HUDEP-2 (cell line): ENCODE results near the gene TBX6.

Experiments used
- DNase-seq, 76 experiments: peaks; one replicate each; lab custom pipeline; 2025; ENCODE audit not compliant: unreplicated experiment in 76 of 76; lab: John Stamatoyannopoulos, UW

Gene TBX6

DNA sequence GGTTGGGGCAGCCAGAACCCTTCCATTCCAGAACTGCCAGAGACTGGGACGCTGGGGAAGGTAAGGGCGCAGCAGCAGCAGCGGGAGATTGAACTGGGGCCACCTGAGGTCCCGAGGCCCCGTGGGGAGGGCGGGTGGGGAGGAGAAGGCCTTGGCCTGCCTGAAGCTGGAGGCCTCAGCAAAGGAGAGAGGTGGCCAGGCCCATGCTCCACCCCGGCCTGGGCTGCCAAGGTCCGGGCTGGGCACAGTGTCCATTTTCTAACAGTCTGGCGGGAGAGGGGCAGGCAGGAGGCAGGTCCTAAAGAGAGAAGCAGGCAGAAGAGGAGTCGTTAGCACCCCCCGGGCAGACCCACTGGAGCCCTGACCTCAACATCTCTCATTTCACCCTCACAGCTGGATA is 22.7 kb upstream of the TBX6 start:
- DNase-seq: no peak

DNA sequence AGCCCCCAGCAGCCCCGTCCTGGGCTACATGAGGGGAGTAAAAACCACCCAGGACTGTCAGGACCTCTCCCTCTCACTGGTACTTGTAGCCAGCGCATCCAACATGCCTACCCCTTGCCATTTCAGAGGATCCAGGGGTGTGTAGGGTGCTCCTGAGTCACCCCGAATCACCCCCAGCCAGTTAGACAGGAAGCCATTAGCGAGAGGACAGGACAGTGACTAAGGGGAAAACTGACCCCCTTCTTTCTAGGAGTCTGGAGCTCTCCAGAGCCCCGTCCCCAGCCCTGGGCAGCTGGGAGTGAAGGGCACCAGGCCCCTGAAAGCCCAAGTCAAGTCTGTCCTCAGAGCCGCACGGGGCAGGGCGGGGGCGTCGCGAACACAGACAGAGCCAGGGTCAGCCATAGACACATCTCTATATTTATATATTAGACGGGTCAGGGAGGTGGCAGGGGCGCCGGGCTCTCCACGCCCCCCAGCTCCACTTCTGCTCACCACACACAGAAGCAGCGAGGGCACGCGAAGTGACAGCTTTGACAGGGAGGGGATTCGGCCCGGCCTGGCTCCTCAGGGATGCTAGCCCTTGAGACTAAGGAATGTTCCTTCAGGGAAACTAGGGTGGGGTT is 22.1 kb upstream of the TBX6 start:
- DNase-seq: no peak

DNA sequence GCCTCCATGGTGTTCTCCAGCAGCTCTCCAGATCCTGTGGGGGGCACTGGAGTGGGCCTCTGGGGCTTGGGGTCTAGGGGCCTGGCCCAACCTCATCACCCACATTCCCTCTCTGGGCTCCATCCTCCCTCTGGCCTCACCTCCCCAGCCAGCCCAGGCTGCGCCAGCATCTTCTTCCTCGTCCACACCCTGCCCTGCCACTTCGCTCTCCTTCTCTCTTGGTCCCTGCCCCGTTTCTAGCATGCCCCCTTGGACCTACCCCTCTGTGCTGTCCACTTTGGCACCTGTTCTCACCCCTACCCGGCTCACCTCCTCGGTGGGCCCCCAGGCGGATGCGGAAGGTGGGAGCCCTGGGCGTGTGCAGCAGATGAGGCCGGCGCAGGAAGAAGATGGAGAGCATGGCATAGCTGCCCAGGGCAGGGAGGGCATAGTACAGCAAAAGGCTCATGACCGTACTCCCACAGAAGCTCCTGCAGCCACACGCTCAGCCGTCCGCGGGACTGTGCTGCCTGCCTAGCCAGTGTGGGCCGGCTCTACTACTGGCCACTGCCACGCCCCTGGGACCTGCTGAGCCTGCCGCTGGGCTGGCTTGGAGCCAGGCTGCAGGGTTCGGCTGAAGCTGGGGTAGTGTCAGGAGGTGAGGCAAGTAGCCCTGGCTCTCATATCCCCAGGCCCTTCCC is 21.4 kb upstream of the TBX6 start, which contains the start of gene GDPD3:
Gene GDPD3, minus strand, starts transcription at position 507 of the 680 bp plus-strand sequence. Its CDS starts 59 bp downstream, at position 448.
- peak in 46 of 76 experiments; percentile 2 to 54 (median 27) for DNase-seq

DNA sequence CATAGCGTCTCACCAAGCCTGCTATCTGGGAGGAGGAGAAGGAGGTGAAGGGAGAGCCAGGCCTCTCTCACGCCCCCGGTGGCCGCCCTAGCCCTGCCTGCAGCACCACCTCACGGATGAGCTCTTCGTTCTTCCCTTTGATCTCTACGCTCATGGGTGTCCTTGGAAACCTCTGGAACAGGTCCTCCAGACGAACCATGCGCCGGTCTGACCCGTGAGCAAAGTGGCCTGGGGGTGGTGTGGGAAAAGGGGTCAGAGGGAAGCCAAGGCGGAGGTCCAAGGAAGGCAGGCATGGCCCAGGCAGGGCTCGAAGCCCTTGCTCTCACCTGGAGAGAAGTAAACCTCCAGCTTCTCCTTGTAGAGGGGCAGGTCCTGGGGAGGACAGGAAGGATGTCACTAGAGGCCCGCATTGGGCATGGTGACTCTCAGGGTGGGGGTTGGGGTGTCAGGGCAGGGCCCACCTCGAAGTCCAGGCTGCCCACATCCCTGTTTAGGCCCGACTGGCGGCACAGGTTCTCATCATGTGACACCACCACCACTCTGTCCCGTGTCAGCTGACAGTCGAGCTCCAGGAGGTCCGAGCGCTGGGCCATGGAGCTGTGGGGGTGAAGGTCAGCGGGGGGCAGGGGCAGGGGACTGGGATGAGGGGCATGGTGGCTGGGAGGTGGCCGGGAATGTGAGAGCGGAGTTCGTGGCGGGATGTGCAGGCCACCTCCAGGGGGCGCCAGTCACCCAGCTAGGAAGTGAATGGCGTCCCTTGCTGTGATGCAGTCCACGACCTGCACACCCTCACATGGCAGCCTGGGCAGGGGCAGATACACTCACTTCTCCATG is 20.7 kb upstream of the TBX6 start:
- peak in 43 of 76 experiments; percentile 3 to 65 (median 33) for DNase-seq

DNA sequence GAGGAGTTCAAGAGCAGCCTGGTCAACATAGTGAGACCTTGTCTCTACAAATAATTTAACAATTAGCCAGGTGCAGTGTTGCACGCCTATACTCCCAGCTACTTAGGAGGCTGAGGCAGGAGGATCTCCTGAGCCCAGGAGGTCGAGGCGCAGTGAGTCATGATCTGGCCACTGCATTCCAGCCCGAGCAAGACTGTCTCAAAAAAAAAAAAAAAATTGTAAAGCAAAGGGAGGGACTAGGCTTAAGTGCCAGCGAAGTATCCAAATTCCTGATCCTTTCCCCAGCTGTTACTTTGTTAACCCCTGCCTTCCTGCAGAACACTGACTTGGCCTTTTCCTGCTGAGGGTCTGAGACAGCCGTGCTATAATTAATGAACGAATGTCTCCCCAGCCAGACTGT is 18.9 kb upstream of the TBX6 start:
- no peak for DNase-seq

DNA sequence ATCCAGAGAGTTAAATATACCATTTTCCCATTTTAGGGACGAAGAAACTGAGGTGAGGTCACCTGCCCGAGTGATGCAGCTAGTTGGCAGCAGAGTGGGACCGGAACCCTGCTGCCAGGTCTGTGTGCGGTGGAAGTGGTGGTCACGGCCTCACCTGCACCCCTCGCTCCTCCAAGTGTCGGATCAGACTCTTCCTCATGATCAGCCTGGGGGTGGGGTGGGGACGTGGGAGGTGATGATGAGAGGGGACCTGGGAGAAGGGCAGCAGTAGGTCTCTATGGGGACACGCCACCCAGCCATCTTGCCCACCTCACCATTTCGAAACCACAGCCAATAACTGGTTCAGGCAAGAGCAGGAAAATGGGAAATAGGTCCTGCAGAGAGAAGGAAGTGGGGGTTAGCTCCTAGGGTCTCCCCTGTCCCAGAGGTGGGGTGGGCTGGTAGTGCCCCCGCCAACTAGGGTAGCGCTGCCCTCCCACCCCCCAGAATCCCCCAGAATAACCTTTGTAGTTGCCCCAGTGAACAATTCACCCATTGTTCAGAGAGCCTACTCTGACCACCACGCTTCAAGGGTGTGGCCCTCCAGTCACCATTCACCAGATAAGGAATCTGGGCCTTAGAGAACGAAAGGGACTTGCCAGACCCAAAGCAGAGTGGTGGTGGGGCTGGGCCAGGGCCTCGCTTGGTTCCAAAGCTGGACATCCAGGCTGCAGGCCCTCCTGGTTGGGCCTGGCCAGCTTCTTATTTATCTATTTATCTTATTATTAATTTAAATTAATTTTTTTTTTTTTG is 16.5 kb upstream of the TBX6 start:
- DNase-seq: peak in 22 of 76 experiments; percentile 4 to 34 (median 16)

DNA sequence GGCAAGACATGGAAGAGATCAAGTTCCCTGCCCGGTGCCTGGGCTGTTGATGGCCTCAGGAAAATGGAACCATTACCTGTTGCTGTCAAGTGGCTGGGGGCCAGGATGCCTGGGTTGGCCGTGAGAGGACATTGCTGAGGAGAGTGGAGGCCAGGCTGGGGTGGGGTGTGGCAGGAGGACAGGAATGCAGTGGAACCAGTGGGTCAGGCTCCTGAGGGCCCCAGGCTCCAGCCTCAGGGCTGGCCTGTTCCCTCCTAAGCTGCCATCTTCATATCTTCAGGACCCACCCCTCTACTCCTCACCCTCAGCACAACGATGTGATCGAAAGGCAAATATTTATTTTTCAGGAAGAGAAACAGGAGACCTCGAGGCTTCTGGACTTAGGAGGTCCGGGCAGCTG is 12.8 kb upstream of the TBX6 start:
- no peak for DNase-seq

DNA sequence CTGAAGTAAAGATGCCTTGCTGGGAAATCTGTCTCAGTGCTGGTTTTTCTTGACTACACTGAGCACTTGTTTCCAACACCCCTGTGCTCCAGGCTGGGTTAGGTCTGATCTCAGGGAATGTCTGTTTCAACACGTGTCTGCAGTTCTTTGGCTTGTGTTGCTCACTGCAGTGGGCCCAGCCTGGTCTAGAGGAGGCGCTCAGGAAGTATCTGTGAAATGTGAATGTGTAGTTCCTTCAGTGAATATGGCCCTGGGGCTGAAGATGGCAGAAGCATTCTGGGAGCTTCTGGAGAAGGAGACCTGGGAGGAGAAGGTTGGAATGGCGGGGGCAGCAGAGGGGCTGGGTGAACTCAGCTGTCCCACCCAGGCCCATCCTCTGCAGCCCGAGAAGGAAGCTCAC is 12.4 kb upstream of the TBX6 start:
- no peak for DNase-seq

DNA sequence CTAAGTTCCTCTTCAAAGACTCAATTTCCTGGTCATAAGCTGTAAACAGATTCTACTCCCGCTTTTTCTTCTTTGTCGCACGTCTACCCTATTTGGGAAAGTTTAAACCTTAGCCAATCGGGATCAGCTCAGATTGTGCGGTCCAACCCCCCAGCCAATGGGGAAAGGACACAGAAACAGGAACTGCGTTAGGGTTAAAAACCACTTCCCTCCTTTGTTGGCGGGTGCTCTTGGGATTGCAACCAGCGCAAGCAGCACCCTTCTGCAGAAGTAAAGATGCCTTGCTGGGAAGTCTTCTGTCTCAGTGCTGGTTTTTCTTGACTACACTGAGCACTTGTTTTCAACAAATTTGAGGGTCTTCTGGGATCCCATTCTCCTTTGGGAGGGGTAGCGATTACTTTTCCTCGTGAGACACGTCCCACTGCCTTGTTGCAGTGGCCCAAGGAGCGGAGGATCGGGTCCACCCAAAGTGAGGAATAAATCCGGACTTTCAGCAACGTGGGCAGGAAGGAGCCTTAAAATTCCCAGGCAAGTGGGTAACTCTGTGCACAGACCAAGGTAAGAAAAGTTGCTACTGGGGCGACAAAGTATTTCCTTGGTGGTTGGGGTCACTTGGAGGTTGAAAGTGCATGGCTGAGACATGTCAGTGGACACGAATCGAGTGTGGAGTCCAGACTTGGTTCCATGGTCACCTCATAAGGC is 5.3 kb upstream of the TBX6 start:
- no peak for DNase-seq

DNA sequence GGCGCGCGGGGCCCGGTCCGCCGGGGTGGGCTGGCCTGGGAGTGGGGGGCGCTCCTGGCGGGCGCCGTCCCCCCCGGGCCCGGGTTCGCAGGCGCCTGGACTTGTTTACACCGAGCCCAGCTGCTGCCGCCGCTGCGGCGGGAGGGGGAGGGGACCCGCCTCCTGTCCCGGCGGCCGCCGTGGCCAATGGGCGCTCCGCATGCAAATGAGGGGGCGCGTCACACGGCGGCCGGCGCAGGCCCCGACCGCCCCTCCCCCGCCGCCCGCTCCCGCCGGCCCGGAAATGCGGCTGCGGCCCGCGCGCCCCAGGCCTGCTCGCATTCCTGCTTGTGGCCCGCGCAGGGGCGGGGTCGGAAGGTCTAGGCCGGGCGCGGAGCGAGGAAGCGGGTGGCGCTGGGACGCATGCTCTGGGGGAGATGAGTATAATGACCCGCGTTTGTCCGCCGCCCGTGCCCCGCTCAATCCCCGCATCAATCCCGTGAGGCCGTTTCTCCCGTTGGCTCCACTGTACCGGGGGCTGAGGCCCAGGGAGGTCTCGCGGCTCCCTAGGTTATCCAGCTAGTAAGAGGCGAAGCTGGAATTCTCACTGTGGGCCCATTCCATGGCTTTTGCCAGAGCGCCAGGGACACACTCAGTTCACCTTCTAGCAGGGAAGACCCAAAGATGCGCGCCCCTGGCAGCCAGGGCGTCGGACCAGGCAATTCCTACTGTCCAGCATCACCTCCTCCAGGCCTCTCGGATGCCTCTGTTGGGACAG is 4.6 kb upstream of the TBX6 start, which contains the start of gene YPEL3:
Gene YPEL3, minus strand, starts transcription at position 109 of the 757 bp plus-strand sequence. CDS start 731 bp downstream, outside the sequence.
- peak in 73 of 76 experiments; percentile 23 to 86 (median 76) for DNase-seq

DNA sequence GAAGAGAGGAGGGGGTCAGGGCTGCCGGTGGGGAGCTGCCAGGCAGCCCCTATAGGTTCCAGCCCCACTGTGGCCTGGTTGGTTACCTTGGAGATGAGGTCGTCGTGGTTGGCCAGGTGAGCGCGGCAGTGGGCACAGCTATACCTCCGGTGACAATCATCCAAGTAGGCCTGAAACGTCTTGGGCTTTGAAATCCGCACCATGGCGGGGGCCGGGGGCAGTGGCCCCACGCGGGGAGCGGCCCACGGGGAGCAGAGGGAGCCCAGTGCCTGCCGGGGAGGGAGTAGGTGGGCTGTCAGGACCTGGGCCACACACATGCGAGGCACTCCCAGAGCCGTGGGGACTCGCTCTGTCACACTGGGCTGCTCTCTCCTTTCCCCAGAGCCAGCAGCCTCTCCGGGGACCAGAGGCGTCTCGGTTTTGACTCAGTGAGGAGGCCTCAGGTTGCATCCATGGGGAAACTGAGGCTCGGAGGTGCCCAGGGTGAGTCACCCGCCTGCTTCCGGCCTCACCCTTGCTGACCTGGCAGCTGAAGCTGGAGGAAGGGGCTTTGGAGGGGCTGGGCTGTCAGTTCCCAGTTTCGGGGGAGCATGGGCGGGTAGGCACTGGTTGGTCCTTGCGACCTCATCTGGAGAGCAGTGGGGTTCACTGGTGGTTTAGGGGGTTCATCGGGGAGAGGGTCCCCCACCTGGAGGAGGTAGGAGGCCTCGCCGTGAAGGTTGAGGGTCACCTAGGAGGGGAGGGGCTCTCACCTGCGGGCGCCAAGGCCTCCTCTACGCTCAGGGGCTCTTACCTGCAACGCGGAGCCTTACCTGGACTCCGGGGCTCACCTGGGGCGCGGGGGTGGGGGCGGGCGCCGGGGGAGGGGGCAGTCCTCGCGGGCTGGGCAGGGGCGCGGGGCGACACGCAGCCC is 3.7 kb upstream of the TBX6 start:
- no peak for DNase-seq

DNA sequence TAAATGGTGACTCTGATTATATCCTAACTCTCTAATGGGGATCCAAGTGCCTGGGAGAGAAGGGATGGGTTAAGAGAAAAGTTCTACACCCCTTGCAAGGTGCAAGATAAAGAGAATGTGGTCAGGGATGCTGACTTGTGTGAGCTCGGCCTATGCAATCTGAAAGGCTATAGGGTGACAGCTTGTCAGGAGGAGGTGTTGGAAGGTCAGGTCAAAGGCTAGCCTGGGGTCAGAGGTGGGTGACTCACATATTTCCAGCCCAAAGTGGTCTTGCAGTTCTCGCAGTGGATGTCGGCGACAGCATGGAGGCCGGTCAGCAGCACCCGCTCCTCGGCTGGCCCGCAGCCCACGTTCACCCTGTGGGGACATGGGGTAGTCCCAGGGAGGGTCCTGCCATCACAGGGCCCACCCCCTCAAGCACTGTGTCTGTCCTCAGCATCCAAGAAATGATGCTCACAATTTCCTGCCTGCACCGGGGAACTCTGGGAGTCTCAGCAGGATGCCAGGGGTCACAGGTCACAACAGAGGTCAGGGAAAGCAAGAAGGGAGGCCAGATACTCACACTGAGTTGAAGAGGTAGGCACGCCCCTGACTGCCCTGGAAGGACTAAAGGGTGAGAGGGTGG is 2.9 kb upstream of the TBX6 start:
- DNase-seq: no peak

DNA sequence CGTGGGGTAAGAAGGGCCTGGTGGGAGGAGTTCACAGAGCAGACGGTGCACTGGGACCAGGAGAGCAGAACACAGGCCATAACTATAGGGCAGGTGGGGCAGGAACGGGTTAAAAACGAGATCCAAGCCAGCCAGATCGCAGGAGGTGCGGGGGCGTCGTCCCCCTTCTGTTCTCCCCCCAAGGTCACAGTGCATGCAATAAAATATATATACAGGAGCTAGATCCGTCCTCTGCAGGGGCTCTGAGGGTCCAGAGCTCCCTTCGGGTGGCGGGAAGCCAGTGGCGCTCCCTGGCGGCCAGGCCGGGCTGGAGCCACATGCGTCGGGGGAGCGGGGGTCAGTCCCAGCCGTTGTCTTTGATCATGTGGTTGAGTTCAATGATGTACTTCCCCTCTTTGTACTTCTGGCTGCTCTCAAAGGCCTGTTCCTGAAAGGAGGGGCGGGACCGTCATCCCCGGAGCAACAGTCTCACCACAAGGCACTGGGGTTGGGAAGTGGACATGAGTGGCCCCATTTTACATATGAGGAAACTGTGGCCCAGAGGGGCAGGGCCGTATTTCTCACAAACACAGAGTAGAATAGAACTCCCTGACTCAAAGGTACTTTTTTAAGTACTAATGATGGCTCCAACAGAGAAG is 768 bp upstream of the TBX6 start:
- DNase-seq: peak in 71 of 76 experiments; percentile 19 to 89 (median 67)

DNA sequence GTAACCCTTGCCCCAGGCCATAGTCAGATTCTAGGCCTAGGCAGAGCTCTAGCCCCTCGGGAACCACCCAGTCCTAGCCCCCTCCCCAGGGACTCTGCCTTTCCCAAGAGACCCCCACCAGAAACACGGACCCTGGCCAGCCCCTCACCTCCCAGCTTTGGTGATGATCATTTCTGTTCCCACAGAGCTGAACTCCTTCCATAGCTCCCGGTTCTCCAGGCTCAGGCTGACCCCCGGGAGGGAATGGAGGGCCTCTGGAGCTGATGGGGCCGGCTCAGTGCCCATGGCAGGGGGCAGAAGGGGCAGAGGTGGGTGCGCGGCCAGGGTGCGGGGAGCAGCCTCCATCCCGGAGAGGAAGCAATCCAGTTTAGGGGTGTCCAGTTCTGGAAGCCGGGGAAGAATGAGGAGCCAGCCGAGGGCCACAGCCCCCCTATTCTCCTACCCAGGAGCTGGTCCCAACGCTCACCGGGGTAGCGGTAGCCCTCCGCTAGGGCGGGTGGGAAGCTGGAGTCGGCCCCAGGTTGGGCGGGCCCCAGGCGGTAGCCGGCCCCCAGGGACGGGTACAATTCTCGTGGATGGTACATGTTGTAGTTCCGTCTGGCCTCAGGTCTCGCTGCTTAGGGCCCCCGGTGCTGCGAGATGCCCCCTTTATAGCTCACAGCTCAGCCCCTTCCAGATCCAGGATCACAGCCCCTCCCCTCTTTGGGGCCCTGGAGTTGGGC is 953 bp downstream of the TBX6 start:
- DNase-seq: no peak

DNA sequence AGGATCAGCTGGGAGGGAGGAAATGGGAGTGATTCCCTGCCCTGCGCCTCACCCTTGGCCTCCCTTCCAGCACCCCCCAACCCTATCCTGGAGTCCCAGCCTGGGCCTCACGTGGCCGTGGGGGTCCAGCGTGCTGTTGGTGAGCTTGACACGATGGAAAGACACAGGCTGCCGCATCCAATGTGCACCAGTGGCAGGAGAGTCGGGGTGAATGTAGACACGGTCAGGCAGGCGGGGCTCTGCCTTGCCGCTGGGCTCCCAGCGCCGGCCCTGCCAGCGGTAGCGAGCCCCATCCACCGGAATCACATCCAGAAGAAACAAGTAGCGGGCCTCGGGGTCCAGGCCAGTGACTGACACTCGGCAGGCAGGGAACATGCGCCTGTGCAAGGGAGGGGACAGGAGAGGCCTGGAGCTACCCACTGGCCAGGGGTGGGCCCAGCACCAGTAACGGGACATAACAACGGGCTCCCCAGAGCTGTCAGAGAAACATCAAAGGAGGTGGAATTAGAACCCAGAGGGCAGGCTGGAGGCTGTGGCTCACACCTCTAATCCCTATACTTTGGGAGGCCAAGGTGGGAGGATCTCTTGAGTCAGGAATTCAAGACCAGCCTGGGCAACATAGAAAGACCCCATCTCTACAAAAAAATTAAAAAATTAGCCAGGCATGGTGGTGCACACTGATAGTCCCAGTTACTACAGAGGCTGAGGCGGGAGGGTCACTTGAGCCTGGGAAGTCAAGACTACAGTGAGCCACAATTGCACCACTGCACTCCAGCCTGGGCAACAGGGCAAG is 2.7 kb downstream of the TBX6 start:
- DNase-seq: no peak
